ENCODE results near the gene ENTHD1. TPM values are rescaled to one million over a fixed set of nuclear protein-coding genes. Genes with fewer than 3 reads are reported as not detected.

ENTHD1 gene
- total RNA-seq, 4 donors from 2014 or later, result not detected

- Histone ChIP-seq H3K27ac (replicated peaks in 1 of 4) (no peak overlapping the region), H3K36me3 (no peaks in the 10 kb centered on the region), H3K4me1 (no peaks in the 10 kb centered on the region), H3K27me3 (no peaks in the 10 kb centered on the region), H3K4me3 (no peak overlapping the region), H3K9me3 (no peaks in the 10 kb centered on the region)
- no peak for TF ChIP-seq POLR2AphosphoS5 (IDR thresholded peaks at IDR 0.05)
- 52% methylated on average over 5 of the region's 5 CpGs for WGBS
- intact Hi-C loops (cut with DNase I), result no loop called here
- no peak for DNase-seq (ENCODE audit: extremely low spot score)
Observed at GRCh38 chr22:39839204-39839603, 54.4 kb downstream of the ENTHD1 start.

- DNase-seq (ENCODE audit: extremely low spot score), result no peak
- 77% methylated on average over 2 of the region's 2 CpGs for WGBS
- H3K36me3 ChIP-seq, result no peaks in the 10 kb centered on the region
- intact Hi-C loops (cut with DNase I), result no loop called here
- no peaks in the 10 kb centered on the region for H3K9me3 ChIP-seq
- peaks cover 0 to 40% (median 5%) of the 10 kb centered on the region in 4 donors for H3K27me3 ChIP-seq
- TF ChIP-seq POLR2AphosphoS5 (IDR thresholded peaks at IDR 0.05) (no peak), POLR2A (IDR thresholded peaks at IDR 0.05; ENCODE audit: low read depth) (no peak), EP300 (IDR thresholded peaks at IDR 0.05) (no peak), CTCF (IDR thresholded peaks at IDR 0.05) (no peak)
- H3K4me1 ChIP-seq, result no peaks in the 10 kb centered on the region
- no peak overlapping the region for H3K27ac ChIP-seq (replicated peaks in 1 of 4)
- no peak overlapping the region for H3K4me3 ChIP-seq
Observed at GRCh38 chr22:39833610-39834009, 60.0 kb downstream of the ENTHD1 start.

- DNase-seq (ENCODE audit: extremely low spot score), result no peak
- no peaks in the 10 kb centered on the region for H3K36me3 ChIP-seq
- no peak overlapping the region for H3K4me3 ChIP-seq
- TF ChIP-seq CTCF (IDR thresholded peaks at IDR 0.05) (no peak), POLR2AphosphoS5 (IDR thresholded peaks at IDR 0.05) (no peak), EP300 (IDR thresholded peaks at IDR 0.05) (no peak), POLR2A (IDR thresholded peaks at IDR 0.05; ENCODE audit: low read depth) (no peak)
- H3K9me3 ChIP-seq, result no peaks in the 10 kb centered on the region
- no peak overlapping the region for H3K27ac ChIP-seq (replicated peaks in 1 of 4)
- H3K27me3 ChIP-seq, result peaks cover 0 to 41% (median 5%) of the 10 kb centered on the region in 4 donors
- H3K4me1 ChIP-seq, result no peaks in the 10 kb centered on the region
- WGBS, result 0% methylated on average over 1 of the region's 1 CpG
- intact Hi-C loops (cut with DNase I), result no loop called here
Observed at GRCh38 chr22:39833093-39833492, 60.5 kb downstream of the ENTHD1 start.

GRCh38 chr22:39832627-39833074, 60.9 kb downstream of the ENTHD1 start:
- no peaks in the 10 kb centered on the region for H3K36me3 ChIP-seq
- no peak overlapping the region for H3K4me3 ChIP-seq
- DNase-seq (ENCODE audit: extremely low spot score), result no peak
- H3K9me3 ChIP-seq, result no peaks in the 10 kb centered on the region
- H3K27ac ChIP-seq (replicated peaks in 1 of 4), result no peak overlapping the region
- 65% methylated on average over 7 of the region's 7 CpGs for WGBS
- peaks cover 0 to 44% (median 5%) of the 10 kb centered on the region in 4 donors for H3K27me3 ChIP-seq
- intact Hi-C loops (cut with DNase I), result no loop called here
- TF ChIP-seq CTCF (IDR thresholded peaks at IDR 0.05) (no peak), POLR2A (IDR thresholded peaks at IDR 0.05; ENCODE audit: low read depth) (no peak), POLR2AphosphoS5 (IDR thresholded peaks at IDR 0.05) (no peak), EP300 (IDR thresholded peaks at IDR 0.05) (no peak)
- H3K4me1 ChIP-seq, result no peaks in the 10 kb centered on the region

- whole genome bisulfite sequencing, result 95% methylated on average over 3 of the region's 3 CpGs
- intact Hi-C loops (cut with DNase I), result no loop called here
- no peak overlapping the region for H3K27ac ChIP-seq (replicated peaks in 1 of 4)
Observed at GRCh38 chr22:39825661-39826102, 67.9 kb downstream of the ENTHD1 start.

More at GRCh38 chr22:39825661-39826102, 67.9 kb downstream of the ENTHD1 start:
- Histone ChIP-seq H3K4me1 (no peaks in the 10 kb centered on the region), H3K36me3 (no peaks in the 10 kb centered on the region), H3K4me3 (no peak overlapping the region), H3K27me3 (peaks cover 0 to 41% (median 2%) of the 10 kb centered on the region in 4 donors), H3K9me3 (no peaks in the 10 kb centered on the region)
- no peak for DNase-seq (ENCODE audit: extremely low spot score)
- TF ChIP-seq CTCF (IDR thresholded peaks at IDR 0.05) (no peak), EP300 (IDR thresholded peaks at IDR 0.05) (no peak), POLR2AphosphoS5 (IDR thresholded peaks at IDR 0.05) (no peak), POLR2A (IDR thresholded peaks at IDR 0.05; ENCODE audit: low read depth) (no peak)

Data from esophagus muscularis mucosa (tissue), 4 donors.